Left colon (tissue), 2 donors: ENCODE data around the gene IGFN1. TPM values are rescaled to one million over a fixed set of nuclear protein-coding genes. Genes with fewer than 3 reads are reported as not detected.

Source experiments
- ATAC-seq: fragments of 200-7000 bp; cut with Tn5 transposase; one replicate; pipeline ENCODE4 v1.9.1; 2020; ENCODE audit warnings: mild to moderate bottlenecking, moderate library complexity
- DNase-seq, 2 donors: peaks; one replicate each; pipeline ENCODE4 v3.0.0-alpha.2; 2020
- intact Hi-C, 2 donors: fragments of 100-400 bp; cut with DNase I in 1 of 2; cut with micrococcal nuclease in 1 of 2; formaldehyde crosslinking; loops; one replicate each; pipeline versions ENCODE4 v1.11.2 to v1.14.0; 2022; cut with DNase I, micrococcal nuclease
- long read RNA-seq: library from polyadenylated mRNA; unstranded; transcript quantifications from one replicate; pipeline ENCODE4 v2.0.0, GENCODE V29; 2021
- total RNA-seq, 2 donors: library from RNA; stranded (reverse); fragmentation: NEBNext Ultra II Directional; extraction: Animal tissue kit (Norgen Biotek cat#: 25700); gene quantifications; one replicate each; pipeline ENCODE4 v1.2.1, GENCODE V29; 2021
- donor health status: DM: no; HTN: no; CAD: no.
- donor health status: DM: yes; HTN: yes; CAD: no.

IGFN1 gene
- under 1 TPM in 1 of 2 donors, not detected in 1; 0.39 TPM for total RNA-seq
- long read RNA-seq: 0 reads

GRCh38 chr1:201190624-201191051, at the start of gene IGFN1:
TSS of gene IGFN1 (plus strand) at chr1:201190824. CDS start at chr1:201193294, 2,470 bp downstream.
- ATAC-seq (peak; percentile 53), DNase-seq (peak in 1 of 2 donors; percentile 18)
- intact Hi-C loops: no loop called here

- intact Hi-C loops: loop anchor here in 1 of 2 donors (10.0 kb wide), 1 partner anchor 84 kb away; no protein-coding TSS in a partner anchor
- no peak for ATAC-seq
- DNase-seq: no peak
Measured at GRCh38 chr1:201140941-201141260, 49.7 kb upstream of the IGFN1 start.

- intact Hi-C loops: loop anchor here in 1 of 2 donors (10.0 kb wide), 1 partner anchor 83 kb away; no protein-coding TSS in a partner anchor
- DNase-seq: no peak
- ATAC-seq: peak; percentile 65
Measured at GRCh38 chr1:201141418-201141817, 49.2 kb upstream of the IGFN1 start.

GRCh38 chr1:201142011-201142848, 48.4 kb upstream of the IGFN1 start:
- intact Hi-C loops: loop anchor here in 1 of 2 donors (10.0 kb wide), 1 partner anchor 83 kb away; no protein-coding TSS in a partner anchor
- ATAC-seq (no peak), DNase-seq (no peak)

GRCh38 chr1:201142849-201143725, 47.5 kb upstream of the IGFN1 start:
- intact Hi-C loops: loop anchor here in 1 of 2 donors (10.0 kb wide), 1 partner anchor 82 kb away; no protein-coding TSS in a partner anchor
- no peak for DNase-seq
- no peak for ATAC-seq

- no peak for DNase-seq
- intact Hi-C loops: loop anchor here in 1 of 2 donors (10.0 kb wide), 1 partner anchor 81 kb away; no protein-coding TSS in a partner anchor
- ATAC-seq: no peak
Measured at GRCh38 chr1:201143726-201144635, 46.6 kb upstream of the IGFN1 start.

- intact Hi-C loops: loop anchor here in 1 of 2 donors (10.0 kb wide), 1 partner anchor 80 kb away; no protein-coding TSS in a partner anchor
- DNase-seq: no peak
- ATAC-seq: no peak
Measured at GRCh38 chr1:201144701-201145100, 45.9 kb upstream of the IGFN1 start.

- intact Hi-C loops: loop anchor here in 1 of 2 donors (10.0 kb wide), 1 partner anchor 80 kb away; no protein-coding TSS in a partner anchor
- DNase-seq (no peak), ATAC-seq (no peak)
Measured at GRCh38 chr1:201145132-201145531, 45.5 kb upstream of the IGFN1 start.

GRCh38 chr1:201145816-201146215, 44.8 kb upstream of the IGFN1 start:
- ATAC-seq (no peak), DNase-seq (no peak)
- intact Hi-C loops: loop anchor here in 1 of 2 donors (10.0 kb wide), 1 partner anchor 79 kb away; no protein-coding TSS in a partner anchor

GRCh38 chr1:201146626-201147390, 43.8 kb upstream of the IGFN1 start:
- DNase-seq: no peak
- intact Hi-C loops: loop anchor here in 1 of 2 donors (10.0 kb wide), 1 partner anchor 78 kb away; no protein-coding TSS in a partner anchor
- no peak for ATAC-seq

GRCh38 chr1:201147396-201148015, 43.1 kb upstream of the IGFN1 start:
- intact Hi-C loops: loop anchor here in 1 of 2 donors (10.0 kb wide), 1 partner anchor 77 kb away; no protein-coding TSS in a partner anchor
- ATAC-seq (no peak), DNase-seq (no peak)

- DNase-seq: no peak
- ATAC-seq: peak; percentile 44
- intact Hi-C loops: loop anchor here in 1 of 2 donors (10.0 kb wide), 1 partner anchor 75 kb away; no protein-coding TSS in a partner anchor
Measured at GRCh38 chr1:201149400-201149799, 41.2 kb upstream of the IGFN1 start.

GRCh38 chr1:201153474-201154388, 36.9 kb upstream of the IGFN1 start:
- intact Hi-C loops: no loop called here
- DNase-seq (no peak), ATAC-seq (peak; percentile 79)

GRCh38 chr1:201154389-201155165, 36.0 kb upstream of the IGFN1 start, which contains the start of gene TMEM9:
TSS of gene TMEM9 (minus strand) at chr1:201154474. CDS start at chr1:201153923, 551 bp downstream.
- DNase-seq: peak; percentile 96 to 97
- intact Hi-C loops: no loop called here
- peak; percentile 98 for ATAC-seq

GRCh38 chr1:201155354-201155753, 35.3 kb upstream of the IGFN1 start:
- DNase-seq (no peak), ATAC-seq (no peak)
- intact Hi-C loops: no loop called here
